ENCODE measurements around the gene ARL3.
A peak's percentile ranks its signal among the peaks of the same experiment; 100 is the strongest.

ARL3 gene

DNA sequence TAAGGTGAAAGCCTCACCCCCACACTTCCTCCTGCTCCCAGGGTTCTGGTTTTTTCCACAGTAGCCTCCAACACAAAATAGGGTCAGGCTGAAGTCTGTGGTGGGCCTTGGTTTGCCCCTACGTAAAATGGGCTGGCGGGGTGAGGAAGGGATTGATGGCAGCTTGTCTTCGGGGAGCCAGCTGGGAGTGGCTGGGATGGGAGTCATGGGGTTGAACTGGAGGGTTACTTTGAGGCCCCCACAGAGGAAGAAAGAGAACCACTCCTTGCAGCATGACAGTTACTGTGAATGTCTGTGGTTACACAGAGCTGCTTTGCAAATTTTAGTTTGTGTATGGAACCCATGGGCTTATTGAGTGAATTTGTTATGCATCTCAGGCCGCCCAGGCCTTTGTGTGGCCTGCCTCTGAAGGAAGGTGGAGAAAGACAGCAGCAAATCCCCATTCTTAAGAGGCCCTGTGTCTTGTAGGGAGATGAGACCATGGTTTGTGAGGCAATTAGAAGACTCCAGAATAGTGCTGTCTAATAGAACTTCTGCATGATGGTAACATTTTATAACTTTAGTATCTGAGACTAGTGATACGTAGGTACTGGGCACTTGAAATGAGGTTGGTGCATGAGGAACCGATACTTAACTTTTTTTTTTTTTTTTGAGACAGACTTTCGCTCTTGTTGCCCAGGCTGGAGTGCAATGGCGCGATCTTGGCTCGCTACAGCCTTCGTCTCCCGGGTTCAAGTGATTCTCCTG lies 61.9 kb downstream of the ARL3 start:
- in situ Hi-C loops (cut with HindIII; ENCODE audit: low pct_ligation_motif_present, low sequenced_read_pairs): no loop called here
- no peaks in the 10 kb centered on the region for H3K27me3 ChIP-seq (replicated peaks)
- no peak for DNase-seq
- peaks cover 56% of the 10 kb centered on the region for H3K36me3 ChIP-seq (replicated peaks)
- no peak overlapping the region for H3K27ac ChIP-seq
- H3K4me3 ChIP-seq (ENCODE audit: low read depth, low read length): no peak overlapping the region
- TF ChIP-seq, protein P1, sequence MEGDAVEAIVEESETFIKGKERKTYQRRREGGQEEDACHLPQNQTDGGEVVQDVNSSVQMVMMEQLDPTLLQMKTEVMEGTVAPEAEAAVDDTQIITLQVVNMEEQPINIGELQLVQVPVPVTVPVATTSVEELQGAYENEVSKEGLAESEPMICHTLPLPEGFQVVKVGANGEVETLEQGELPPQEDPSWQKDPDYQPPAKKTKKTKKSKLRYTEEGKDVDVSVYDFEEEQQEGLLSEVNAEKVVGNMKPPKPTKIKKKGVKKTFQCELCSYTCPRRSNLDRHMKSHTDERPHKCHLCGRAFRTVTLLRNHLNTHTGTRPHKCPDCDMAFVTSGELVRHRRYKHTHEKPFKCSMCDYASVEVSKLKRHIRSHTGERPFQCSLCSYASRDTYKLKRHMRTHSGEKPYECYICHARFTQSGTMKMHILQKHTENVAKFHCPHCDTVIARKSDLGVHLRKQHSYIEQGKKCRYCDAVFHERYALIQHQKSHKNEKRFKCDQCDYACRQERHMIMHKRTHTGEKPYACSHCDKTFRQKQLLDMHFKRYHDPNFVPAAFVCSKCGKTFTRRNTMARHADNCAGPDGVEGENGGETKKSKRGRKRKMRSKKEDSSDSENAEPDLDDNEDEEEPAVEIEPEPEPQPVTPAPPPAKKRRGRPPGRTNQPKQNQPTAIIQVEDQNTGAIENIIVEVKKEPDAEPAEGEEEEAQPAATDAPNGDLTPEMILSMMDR (IDR thresholded peaks at IDR 0.05; ENCODE audit: low read depth, low read length, missing control alignments): no peak

DNA sequence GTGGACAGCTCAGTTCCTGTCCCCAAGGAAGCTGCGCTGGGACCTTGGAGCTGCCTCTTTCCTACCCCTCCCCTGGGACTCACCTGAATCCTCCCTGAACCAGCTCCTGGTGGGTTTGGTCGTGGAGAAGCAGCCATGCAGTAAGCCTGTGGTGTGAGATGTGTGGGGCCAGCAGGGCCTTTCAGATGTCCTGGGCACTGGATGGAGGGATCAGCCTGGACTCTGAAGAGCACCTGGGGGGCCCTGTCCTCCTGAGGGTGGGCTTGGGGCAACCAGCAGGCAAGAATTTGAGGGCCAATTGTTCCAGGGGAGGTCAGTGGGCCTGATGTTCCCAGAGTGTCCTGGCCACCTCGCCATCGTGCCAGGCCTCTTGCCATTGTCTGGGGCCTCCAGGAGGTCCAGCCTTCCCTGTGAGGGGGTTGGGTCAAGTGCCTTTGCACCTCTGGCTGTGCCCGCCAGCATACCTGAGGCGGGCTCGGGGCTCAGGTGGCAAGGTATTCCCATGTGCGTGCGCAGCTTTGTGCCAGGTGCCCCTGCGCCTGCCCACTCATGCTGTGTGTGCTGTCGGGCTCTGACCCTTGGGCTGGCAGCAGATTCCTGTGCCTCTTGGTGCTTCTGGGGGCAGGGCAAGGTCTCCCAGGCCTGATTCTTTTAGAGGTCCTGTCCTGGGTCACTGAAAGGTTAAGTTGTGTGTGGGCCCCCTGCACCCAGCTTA lies 62.6 kb downstream of the ARL3 start:
- Histone ChIP-seq H3K27ac (no peak overlapping the region), H3K4me3 (ENCODE audit: low read depth, low read length) (no peak overlapping the region), H3K27me3 (replicated peaks) (no peaks in the 10 kb centered on the region), H3K36me3 (replicated peaks) (peaks cover 49% of the 10 kb centered on the region)
- TF ChIP-seq, protein P1 (IDR thresholded peaks at IDR 0.05; ENCODE audit: low read depth, low read length, missing control alignments): no peak
- in situ Hi-C loops (cut with HindIII; ENCODE audit: low pct_ligation_motif_present, low sequenced_read_pairs): no loop called here
- no peak for DNase-seq

DNA sequence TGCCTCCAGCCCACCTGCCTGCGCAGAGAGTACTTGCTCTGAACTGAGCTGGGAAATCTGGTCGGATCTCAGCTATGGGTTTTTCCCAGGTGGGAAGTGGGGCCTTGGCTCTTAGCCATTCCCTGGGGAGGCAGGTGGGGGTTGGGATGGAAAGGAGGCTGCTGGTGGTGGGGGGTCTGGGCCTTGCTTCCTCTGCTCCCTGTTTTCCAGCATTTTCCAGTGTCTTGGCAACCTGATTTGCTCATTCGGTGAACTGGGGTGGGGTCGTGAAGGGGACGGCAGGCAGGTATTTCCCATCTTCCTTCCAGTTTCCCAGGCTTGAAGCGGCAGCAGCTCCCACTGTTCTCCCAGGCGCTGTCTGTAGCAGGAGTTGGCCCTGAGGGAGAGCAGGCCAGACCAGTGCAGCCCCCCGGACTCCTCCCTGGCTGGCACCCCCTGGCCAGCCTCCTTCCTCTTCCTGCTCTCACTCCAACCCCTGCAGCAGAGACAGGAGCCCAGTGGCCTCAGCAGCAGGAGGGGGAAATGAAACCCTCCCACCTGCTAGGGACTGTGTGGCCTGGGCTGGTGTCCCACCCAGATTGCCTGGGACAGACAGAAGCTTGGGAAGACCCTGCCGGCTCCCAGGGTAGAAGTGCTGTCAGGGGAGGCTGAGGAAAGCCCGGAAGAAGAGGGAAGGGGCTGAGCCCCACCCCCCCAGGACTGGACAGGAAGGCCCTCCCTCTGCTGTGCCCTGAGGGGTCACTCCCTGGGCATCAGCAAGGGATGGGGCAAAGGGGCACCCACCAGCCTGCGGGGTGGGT lies 63.3 kb downstream of the ARL3 start:
- in situ Hi-C loops (cut with HindIII; ENCODE audit: low pct_ligation_motif_present, low sequenced_read_pairs): no loop called here
- Histone ChIP-seq H3K4me3 (ENCODE audit: low read depth, low read length) (no peak overlapping the region), H3K27ac (no peak overlapping the region), H3K27me3 (replicated peaks) (no peaks in the 10 kb centered on the region), H3K36me3 (replicated peaks) (peaks cover 44% of the 10 kb centered on the region)
- DNase-seq: no peak
- TF ChIP-seq, protein P1 (IDR thresholded peaks at IDR 0.05; ENCODE audit: low read depth, low read length, missing control alignments): no peak

DNA sequence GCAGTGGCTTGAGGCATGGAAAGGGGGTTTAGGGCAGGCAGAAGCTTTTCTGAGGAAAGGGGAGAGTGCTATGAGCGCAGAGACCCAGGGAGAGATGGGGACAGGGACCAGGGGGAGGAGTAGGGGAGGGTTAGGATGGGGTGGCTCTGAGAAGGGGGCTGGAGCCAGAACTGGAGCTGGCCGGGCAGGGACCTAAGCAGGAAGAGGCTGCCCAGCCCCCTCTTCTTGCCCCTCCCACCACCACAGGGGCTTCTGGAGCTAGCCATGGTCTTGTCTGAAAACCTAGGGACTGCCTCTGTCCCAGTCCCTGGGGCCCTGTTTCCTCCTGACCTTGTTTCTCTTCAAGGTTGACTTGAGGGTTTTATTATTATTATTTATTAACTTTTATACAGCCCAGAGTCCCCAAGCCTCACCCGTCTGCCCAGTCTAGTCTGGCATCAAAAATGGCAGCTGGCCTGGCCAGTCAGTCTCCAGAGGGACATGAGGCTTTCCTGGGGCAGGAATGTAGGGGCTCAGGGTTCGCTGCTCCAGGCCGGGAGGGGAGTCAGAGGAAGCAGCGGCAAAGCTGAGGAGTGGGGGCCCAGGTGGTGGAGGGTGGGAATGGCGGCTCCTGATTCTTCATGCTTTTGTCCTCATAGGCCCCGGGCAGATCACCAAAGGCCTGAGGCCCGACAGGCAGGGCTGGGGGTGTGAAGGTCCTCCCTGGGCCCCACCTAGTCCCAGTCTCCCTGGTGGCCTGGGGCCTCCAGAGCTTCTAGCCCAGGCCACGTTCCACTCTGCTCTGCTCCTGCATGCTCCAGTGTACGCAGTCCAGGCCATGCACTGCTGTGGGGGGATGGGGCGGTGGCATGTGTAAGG lies 64.2 kb downstream of the ARL3 start:
- no peaks in the 10 kb centered on the region for H3K27me3 ChIP-seq (replicated peaks)
- DNase-seq: no peak
- TF ChIP-seq, protein P1 (IDR thresholded peaks at IDR 0.05; ENCODE audit: low read depth, low read length, missing control alignments): peak; percentile 2
- H3K27ac ChIP-seq: no peak overlapping the region
- H3K36me3 ChIP-seq (replicated peaks): peaks cover 36% of the 10 kb centered on the region
- H3K4me3 ChIP-seq (ENCODE audit: low read depth, low read length): no peak overlapping the region
- in situ Hi-C loops (cut with HindIII; ENCODE audit: low pct_ligation_motif_present, low sequenced_read_pairs): no loop called here
